ENCODE results near the gene GLB1L3. TPM values are rescaled to one million over a fixed set of nuclear protein-coding genes. Genes with fewer than 3 reads are reported as not detected.

GLB1L3 gene
- total RNA-seq, 4 donors from 2014 or later = not detected

DNA sequence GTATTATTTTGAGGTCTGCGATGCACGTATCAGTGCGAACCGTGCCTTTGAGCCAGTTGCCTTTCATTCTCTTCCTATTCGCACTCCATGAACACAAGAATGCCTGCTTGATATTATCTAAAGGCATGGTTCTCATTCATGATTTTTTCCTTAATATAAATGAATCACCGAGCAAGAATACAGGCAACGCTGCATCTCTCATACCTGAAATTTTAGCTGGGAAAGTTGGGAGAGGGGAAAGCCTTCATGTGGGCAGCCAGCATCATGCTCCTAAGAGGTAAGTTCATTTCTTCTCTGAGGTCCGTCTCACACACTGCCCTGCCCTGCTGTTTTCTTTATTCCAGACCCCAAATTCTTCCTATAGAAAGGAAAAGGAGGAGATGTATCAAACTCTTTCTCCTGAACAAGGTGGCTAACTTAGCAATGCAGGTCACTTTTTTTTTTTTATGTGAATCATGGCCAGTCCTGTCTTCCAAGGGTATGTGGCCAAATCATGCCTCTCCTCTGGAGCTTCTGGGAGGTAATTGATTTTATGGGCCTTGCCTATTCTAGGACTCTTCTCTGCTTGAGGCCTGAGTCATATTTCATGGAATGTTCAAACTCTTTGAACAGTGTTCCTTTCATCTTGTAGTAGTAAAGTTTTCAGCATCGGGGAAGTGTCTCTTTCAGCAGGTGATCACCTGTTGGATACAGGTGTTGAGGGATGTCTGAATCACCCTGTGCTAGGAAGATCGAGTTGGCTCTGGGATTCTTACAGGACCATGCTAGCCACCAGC is 58.8 kb downstream of the GLB1L3 start:
- H3K9me3 ChIP-seq = no peaks in the 10 kb centered on the region
- TF ChIP-seq, protein P1, sequence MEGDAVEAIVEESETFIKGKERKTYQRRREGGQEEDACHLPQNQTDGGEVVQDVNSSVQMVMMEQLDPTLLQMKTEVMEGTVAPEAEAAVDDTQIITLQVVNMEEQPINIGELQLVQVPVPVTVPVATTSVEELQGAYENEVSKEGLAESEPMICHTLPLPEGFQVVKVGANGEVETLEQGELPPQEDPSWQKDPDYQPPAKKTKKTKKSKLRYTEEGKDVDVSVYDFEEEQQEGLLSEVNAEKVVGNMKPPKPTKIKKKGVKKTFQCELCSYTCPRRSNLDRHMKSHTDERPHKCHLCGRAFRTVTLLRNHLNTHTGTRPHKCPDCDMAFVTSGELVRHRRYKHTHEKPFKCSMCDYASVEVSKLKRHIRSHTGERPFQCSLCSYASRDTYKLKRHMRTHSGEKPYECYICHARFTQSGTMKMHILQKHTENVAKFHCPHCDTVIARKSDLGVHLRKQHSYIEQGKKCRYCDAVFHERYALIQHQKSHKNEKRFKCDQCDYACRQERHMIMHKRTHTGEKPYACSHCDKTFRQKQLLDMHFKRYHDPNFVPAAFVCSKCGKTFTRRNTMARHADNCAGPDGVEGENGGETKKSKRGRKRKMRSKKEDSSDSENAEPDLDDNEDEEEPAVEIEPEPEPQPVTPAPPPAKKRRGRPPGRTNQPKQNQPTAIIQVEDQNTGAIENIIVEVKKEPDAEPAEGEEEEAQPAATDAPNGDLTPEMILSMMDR (IDR thresholded peaks at IDR 0.05) = no peak
- TF ChIP-seq EP300 (IDR thresholded peaks at IDR 0.05) = no peak
- no peak for TF ChIP-seq POLR2A (IDR thresholded peaks at IDR 0.05)
- H3K4me1 ChIP-seq = peaks cover 0 to 24% (median 7%) of the 10 kb centered on the region in 4 donors
- H3K4me3 ChIP-seq = no peak overlapping the region
- H3K27me3 ChIP-seq = no peaks in the 10 kb centered on the region
- H3K36me3 ChIP-seq = no peaks in the 10 kb centered on the region
- DNase-seq (ENCODE audit: low spot score in 2 of 2) = no peak
- WGBS, 2 donors = 85 to 91% methylated on average over 10 of the region's 10 CpGs
- H3K27ac ChIP-seq = no peak overlapping the region

DNA sequence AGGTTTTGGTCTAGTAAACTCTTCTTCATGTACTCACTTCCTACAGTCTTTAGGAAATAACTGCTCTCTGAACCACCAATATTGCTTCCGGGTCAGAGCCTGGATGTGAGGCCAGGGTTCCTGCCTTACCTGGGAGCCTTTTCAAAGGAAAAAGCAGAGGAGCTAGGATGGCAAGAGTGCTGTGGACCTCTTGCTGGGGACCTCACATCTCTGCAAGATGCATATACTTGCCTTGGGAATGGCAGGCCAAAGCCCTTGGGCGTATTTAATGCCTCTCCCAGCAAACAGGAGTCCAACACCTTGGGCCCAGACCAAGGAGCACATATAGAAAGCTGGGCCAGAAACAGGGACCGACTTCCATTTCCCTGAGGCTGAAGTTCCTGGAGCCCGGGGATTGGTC is 60.9 kb downstream of the GLB1L3 start:
- TF ChIP-seq POLR2A (IDR thresholded peaks at IDR 0.05) (no peak), EP300 (IDR thresholded peaks at IDR 0.05) (no peak)
- TF ChIP-seq, protein P1 (IDR thresholded peaks at IDR 0.05) = no peak

DNA sequence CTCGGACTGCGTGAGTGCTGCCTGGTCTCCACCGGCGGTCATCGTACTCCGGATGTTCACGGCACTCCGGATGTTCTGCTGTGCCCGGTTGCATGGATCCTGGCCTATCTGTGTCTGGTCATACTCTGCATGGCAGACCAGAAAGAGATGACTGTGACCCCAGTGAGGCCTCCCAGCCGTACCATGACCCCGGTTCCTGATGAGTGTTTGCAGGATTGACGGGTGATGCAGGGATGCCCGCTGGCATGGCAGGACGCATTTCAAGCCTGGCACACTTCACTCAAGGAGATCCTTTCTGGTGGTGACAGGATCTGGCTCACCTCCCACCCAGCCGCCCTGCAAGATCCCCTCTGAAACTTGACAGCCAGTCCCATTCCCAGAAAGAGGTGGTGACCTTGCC is 61.9 kb downstream of the GLB1L3 start:
- H3K4me1 ChIP-seq = no peaks in the 10 kb centered on the region
- H3K27ac ChIP-seq = no peak overlapping the region
- WGBS, 2 donors = 90 to 96% methylated on average over 15 of the region's 15 CpGs
- no peak overlapping the region for H3K4me3 ChIP-seq
- H3K9me3 ChIP-seq = no peaks in the 10 kb centered on the region
- DNase-seq (ENCODE audit: low spot score in 2 of 2) = no peak
- no peaks in the 10 kb centered on the region for H3K27me3 ChIP-seq
- H3K36me3 ChIP-seq = no peaks in the 10 kb centered on the region
- TF ChIP-seq, protein P1 (IDR thresholded peaks at IDR 0.05) = no peak
- TF ChIP-seq EP300 (IDR thresholded peaks at IDR 0.05) (no peak), POLR2A (IDR thresholded peaks at IDR 0.05) (no peak)

More for the DNA sequence above, 60.9 kb downstream of the GLB1L3 start:
- Histone ChIP-seq H3K36me3 (no peaks in the 10 kb centered on the region), H3K4me1 (peaks cover 0 to 10% (median 4%) of the 10 kb centered on the region in 4 donors), H3K27me3 (no peaks in the 10 kb centered on the region), H3K9me3 (no peaks in the 10 kb centered on the region), H3K27ac (no peak overlapping the region), H3K4me3 (no peak overlapping the region)
- no peak for DNase-seq (ENCODE audit: low spot score in 2 of 2)
- WGBS, 2 donors = 97 to 99% methylated on average over 4 of the region's 4 CpGs

DNA sequence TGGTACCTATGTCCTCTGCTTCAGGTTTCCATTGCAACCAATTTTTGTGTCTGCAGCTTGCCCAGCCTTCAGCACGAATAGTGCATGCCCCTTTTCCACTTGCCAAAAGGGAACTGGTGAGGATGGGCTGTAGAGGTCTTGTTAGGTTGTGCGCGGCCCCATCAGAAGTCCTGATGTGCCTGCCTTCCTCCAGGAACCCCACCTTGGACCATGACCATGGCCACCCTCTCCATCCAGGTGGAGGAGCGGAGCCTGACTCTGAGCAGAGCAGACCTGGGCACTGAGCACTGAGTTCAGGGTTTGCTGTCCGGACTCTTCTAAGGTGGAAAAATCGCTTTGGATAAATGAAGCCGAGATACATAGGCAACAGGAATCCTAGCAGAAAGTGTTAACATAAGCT is 62.5 kb downstream of the GLB1L3 start:
- Histone ChIP-seq H3K4me1 (no peaks in the 10 kb centered on the region), H3K27me3 (no peaks in the 10 kb centered on the region), H3K9me3 (no peaks in the 10 kb centered on the region), H3K27ac (no peak overlapping the region), H3K36me3 (no peaks in the 10 kb centered on the region), H3K4me3 (no peak overlapping the region)
- whole genome bisulfite sequencing, 2 donors = 92 to 94% methylated on average over 6 to 7 of the region's 7 CpGs
- DNase-seq (ENCODE audit: low spot score in 2 of 2) = no peak
- TF ChIP-seq EP300 (IDR thresholded peaks at IDR 0.05) = no peak
- TF ChIP-seq POLR2A (IDR thresholded peaks at IDR 0.05) = no peak
- TF ChIP-seq, protein P1 (IDR thresholded peaks at IDR 0.05) = no peak

DNA sequence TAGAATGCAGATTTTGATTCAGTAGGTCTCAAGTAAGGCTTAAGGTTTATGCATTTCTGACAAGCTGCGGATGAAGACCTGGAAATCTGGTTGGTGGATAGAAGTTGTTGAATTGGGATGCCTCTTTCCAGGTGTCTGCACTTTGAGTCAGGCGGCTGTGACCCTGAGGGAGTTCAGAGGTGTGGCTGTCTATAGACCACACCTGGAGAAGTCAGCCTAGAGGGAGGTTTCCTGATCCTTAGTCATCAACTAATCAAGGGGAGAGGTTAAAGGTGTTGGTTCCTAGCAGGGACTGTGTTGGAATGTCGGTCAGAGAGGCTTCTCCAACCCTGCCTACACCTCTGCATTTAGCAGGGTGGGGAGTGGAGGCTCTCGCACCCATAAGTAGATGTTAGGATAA is 63.6 kb downstream of the GLB1L3 start:
- Histone ChIP-seq H3K9me3 (no peaks in the 10 kb centered on the region), H3K27ac (no peak overlapping the region), H3K4me1 (no peaks in the 10 kb centered on the region), H3K4me3 (no peak overlapping the region), H3K27me3 (no peaks in the 10 kb centered on the region), H3K36me3 (no peaks in the 10 kb centered on the region)
- DNase-seq (ENCODE audit: low spot score in 2 of 2) = no peak
- TF ChIP-seq EP300 (IDR thresholded peaks at IDR 0.05) (no peak), POLR2A (IDR thresholded peaks at IDR 0.05) (no peak)
- TF ChIP-seq, protein P1 (IDR thresholded peaks at IDR 0.05) = no peak
- 71 to 85% methylated on average over 4 of the region's 4 CpGs for WGBS, 2 donors
